ENCODE results near the gene MCM5. TPM values are rescaled to one million over a fixed set of nuclear protein-coding genes. Genes with fewer than 3 reads are reported as not detected.

MCM5 gene
- total RNA-seq, 1 donor from 2014 or later = 12.8 TPM

DNA sequence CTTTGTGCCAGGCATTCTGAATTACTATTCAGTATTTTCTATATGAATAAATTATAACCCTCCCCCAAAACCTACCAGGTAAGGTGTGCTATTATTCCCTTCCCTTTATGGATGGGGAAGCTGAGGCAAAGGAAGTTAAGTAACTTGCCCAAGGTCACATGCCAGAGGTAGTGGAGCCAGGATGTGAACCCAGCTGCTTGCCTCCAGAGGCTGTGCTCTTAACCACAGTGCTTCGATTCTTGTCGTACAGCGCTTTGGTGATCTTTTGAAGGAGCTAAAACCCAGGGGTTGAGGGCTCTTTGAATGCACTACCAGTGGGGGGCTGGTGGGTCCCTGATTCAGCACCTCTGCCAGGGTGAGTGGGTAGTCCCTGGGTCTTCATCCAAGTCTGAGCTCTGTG is 18.8 kb downstream of the MCM5 start:
- Mint-ChIP-seq H3K36me3 (ENCODE audit: low read depth, unreplicated experiment) (peaks cover 26% of the 10 kb centered on the region), H3K4me3 (ENCODE audit: unreplicated experiment) (no peak overlapping the region), H3K27me3 (ENCODE audit: low read depth, unreplicated experiment) (no peaks in the 10 kb centered on the region), H3K4me1 (ENCODE audit: low read depth, unreplicated experiment) (no peaks in the 10 kb centered on the region), H3K9me3 (ENCODE audit: unreplicated experiment) (peaks cover 2% of the 10 kb centered on the region), H3K27ac (ENCODE audit: unreplicated experiment) (no peak overlapping the region)
- FAIRE-seq (no peak), DNase-seq (ENCODE audit: low read depth) (no peak)
- Histone ChIP-seq H3K4me3 (ENCODE audit: insufficient read depth, low read depth, low read length) (no peak overlapping the region), H3K27ac (ENCODE audit: low read depth, low read length) (no peak overlapping the region), H3K27me3 (ENCODE audit: insufficient read depth, low read length) (no peaks in the 10 kb centered on the region), H2AFZ (ENCODE audit: low read depth, low read length) (no peak overlapping the region), H3K36me3 (ENCODE audit: insufficient read depth, low read length) (peaks cover 17% of the 10 kb centered on the region), H3K9ac (ENCODE audit: low read length) (no peak overlapping the region), H3K4me2 (ENCODE audit: low read length) (no peak overlapping the region), H3K79me2 (ENCODE audit: insufficient read depth, low read length) (no peaks in the 10 kb centered on the region), H3K4me1 (ENCODE audit: insufficient read depth, low read length) (no peaks in the 10 kb centered on the region), H4K20me1 (ENCODE audit: insufficient read depth, low read length) (no peaks in the 10 kb centered on the region), H3K9me3 (ENCODE audit: insufficient read depth, low read depth, low read length) (no peaks in the 10 kb centered on the region)
- TF ChIP-seq, protein P1, sequence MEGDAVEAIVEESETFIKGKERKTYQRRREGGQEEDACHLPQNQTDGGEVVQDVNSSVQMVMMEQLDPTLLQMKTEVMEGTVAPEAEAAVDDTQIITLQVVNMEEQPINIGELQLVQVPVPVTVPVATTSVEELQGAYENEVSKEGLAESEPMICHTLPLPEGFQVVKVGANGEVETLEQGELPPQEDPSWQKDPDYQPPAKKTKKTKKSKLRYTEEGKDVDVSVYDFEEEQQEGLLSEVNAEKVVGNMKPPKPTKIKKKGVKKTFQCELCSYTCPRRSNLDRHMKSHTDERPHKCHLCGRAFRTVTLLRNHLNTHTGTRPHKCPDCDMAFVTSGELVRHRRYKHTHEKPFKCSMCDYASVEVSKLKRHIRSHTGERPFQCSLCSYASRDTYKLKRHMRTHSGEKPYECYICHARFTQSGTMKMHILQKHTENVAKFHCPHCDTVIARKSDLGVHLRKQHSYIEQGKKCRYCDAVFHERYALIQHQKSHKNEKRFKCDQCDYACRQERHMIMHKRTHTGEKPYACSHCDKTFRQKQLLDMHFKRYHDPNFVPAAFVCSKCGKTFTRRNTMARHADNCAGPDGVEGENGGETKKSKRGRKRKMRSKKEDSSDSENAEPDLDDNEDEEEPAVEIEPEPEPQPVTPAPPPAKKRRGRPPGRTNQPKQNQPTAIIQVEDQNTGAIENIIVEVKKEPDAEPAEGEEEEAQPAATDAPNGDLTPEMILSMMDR (IDR thresholded peaks at IDR 0.05; ENCODE audit: insufficient read depth, low read depth, low read length) = no peak
- no peak for TF ChIP-seq EZH2 (IDR thresholded peaks at IDR 0.05; ENCODE audit: insufficient read depth, low read length)

GRCh38 chr22:35419756-35420155 is 19.8 kb downstream of the MCM5 start:
- Histone ChIP-seq H3K9ac (ENCODE audit: low read length) (no peak overlapping the region), H3K4me1 (ENCODE audit: insufficient read depth, low read length) (no peaks in the 10 kb centered on the region), H4K20me1 (ENCODE audit: insufficient read depth, low read length) (no peaks in the 10 kb centered on the region), H3K27me3 (ENCODE audit: insufficient read depth, low read length) (no peaks in the 10 kb centered on the region), H3K36me3 (ENCODE audit: insufficient read depth, low read length) (peaks cover 15% of the 10 kb centered on the region), H2AFZ (ENCODE audit: low read depth, low read length) (no peak overlapping the region), H3K9me3 (ENCODE audit: insufficient read depth, low read depth, low read length) (no peaks in the 10 kb centered on the region), H3K27ac (ENCODE audit: low read depth, low read length) (no peak overlapping the region), H3K4me2 (ENCODE audit: low read length) (no peak overlapping the region), H3K4me3 (ENCODE audit: insufficient read depth, low read depth, low read length) (no peak overlapping the region), H3K79me2 (ENCODE audit: insufficient read depth, low read length) (no peaks in the 10 kb centered on the region)
- FAIRE-seq (no peak), DNase-seq (ENCODE audit: low read depth) (no peak)
- Mint-ChIP-seq H3K4me1 (ENCODE audit: low read depth, unreplicated experiment) (no peaks in the 10 kb centered on the region), H3K27ac (ENCODE audit: unreplicated experiment) (no peak overlapping the region), H3K36me3 (ENCODE audit: low read depth, unreplicated experiment) (peaks cover 26% of the 10 kb centered on the region), H3K4me3 (ENCODE audit: unreplicated experiment) (no peak overlapping the region), H3K27me3 (ENCODE audit: low read depth, unreplicated experiment) (no peaks in the 10 kb centered on the region), H3K9me3 (ENCODE audit: unreplicated experiment) (peaks cover 2% of the 10 kb centered on the region)
- TF ChIP-seq EZH2 (IDR thresholded peaks at IDR 0.05; ENCODE audit: insufficient read depth, low read length) = no peak
- TF ChIP-seq, protein P1 (IDR thresholded peaks at IDR 0.05; ENCODE audit: insufficient read depth, low read depth, low read length) = no peak

DNA sequence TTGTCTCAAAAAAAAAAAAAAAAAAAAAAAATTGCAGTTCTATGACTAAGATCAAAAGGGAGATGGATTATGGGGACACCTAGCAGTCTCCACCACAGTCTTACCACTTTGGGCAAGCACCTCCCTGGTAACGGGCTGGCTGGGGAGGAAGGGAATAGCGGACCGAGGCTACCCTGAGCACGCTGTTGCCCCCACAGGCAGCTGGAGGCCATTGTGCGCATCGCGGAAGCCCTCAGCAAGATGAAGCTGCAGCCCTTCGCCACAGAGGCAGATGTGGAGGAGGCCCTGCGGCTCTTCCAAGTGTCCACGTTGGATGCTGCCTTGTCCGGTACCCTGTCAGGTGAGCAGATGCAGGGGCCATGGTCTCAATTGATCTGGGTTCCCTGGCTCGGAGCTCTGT is 21.2 kb downstream of the MCM5 start:
- Mint-ChIP-seq H3K4me3 (ENCODE audit: unreplicated experiment) (no peak overlapping the region), H3K27me3 (ENCODE audit: low read depth, unreplicated experiment) (no peaks in the 10 kb centered on the region), H3K27ac (ENCODE audit: unreplicated experiment) (no peak overlapping the region), H3K9me3 (ENCODE audit: unreplicated experiment) (peaks cover 2% of the 10 kb centered on the region), H3K4me1 (ENCODE audit: low read depth, unreplicated experiment) (peaks cover 8% of the 10 kb centered on the region), H3K36me3 (ENCODE audit: low read depth, unreplicated experiment) (peaks cover 26% of the 10 kb centered on the region)
- H3K4me3 ChIP-seq (ENCODE audit: insufficient read depth, low read depth, low read length) = no peak overlapping the region
- no peak overlapping the region for H3K9ac ChIP-seq (ENCODE audit: low read length)
- no peak overlapping the region for H3K27ac ChIP-seq (ENCODE audit: low read depth, low read length)
- FAIRE-seq (no peak), DNase-seq (ENCODE audit: low read depth) (no peak)
- no peak overlapping the region for H3K4me2 ChIP-seq (ENCODE audit: low read length)
- H3K79me2 ChIP-seq (ENCODE audit: insufficient read depth, low read length) = no peaks in the 10 kb centered on the region
- H2AFZ ChIP-seq (ENCODE audit: low read depth, low read length) = no peak overlapping the region
- TF ChIP-seq, protein P1 (IDR thresholded peaks at IDR 0.05; ENCODE audit: insufficient read depth, low read depth, low read length) = no peak
- TF ChIP-seq EZH2 (IDR thresholded peaks at IDR 0.05; ENCODE audit: insufficient read depth, low read length) = no peak
- H3K4me1 ChIP-seq (ENCODE audit: insufficient read depth, low read length) = peaks cover 9% of the 10 kb centered on the region
- no peaks in the 10 kb centered on the region for H3K9me3 ChIP-seq (ENCODE audit: insufficient read depth, low read depth, low read length)
- H3K27me3 ChIP-seq (ENCODE audit: insufficient read depth, low read length) = no peaks in the 10 kb centered on the region
- peaks cover 10% of the 10 kb centered on the region for H3K36me3 ChIP-seq (ENCODE audit: insufficient read depth, low read length)
- H4K20me1 ChIP-seq (ENCODE audit: insufficient read depth, low read length) = peaks cover 7% of the 10 kb centered on the region
